ENCODE results near the gene CFAP99.

CFAP99 gene

DNA sequence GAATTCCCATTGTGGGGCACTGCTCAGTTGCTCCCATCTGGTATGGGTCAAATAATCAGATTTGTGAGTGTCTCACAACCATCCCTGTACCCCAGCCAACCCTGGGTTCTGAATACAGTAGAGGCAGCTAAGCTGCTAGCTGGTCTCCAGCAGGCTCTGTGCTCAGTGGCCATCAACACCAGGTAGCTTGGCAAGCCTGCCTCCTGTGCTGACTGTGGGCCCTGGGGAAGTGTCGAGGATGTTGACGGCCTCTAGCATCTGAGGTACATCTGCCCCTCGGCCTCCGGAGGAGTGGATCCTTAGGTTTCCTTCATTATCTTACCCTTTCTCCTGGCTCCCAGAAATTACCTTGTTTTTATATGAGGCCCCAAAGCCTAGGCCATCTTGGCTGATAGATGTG is 63.4 kb downstream of the CFAP99 start:
- H3K4me1 ChIP-seq = peaks cover 0 to 84% (median 40%) of the 10 kb centered on the region in 4 donors
- H3K36me3 ChIP-seq = no peaks in the 10 kb centered on the region
- H3K9me3 ChIP-seq = no peaks in the 10 kb centered on the region
- no peaks in the 10 kb centered on the region for H3K27me3 ChIP-seq
- TF ChIP-seq, protein P1, sequence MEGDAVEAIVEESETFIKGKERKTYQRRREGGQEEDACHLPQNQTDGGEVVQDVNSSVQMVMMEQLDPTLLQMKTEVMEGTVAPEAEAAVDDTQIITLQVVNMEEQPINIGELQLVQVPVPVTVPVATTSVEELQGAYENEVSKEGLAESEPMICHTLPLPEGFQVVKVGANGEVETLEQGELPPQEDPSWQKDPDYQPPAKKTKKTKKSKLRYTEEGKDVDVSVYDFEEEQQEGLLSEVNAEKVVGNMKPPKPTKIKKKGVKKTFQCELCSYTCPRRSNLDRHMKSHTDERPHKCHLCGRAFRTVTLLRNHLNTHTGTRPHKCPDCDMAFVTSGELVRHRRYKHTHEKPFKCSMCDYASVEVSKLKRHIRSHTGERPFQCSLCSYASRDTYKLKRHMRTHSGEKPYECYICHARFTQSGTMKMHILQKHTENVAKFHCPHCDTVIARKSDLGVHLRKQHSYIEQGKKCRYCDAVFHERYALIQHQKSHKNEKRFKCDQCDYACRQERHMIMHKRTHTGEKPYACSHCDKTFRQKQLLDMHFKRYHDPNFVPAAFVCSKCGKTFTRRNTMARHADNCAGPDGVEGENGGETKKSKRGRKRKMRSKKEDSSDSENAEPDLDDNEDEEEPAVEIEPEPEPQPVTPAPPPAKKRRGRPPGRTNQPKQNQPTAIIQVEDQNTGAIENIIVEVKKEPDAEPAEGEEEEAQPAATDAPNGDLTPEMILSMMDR (IDR thresholded peaks at IDR 0.05) = no peak
- H3K4me3 ChIP-seq = no peak overlapping the region
- DNase-seq = no peak
- intact Hi-C loops (cut with DNase I; ENCODE audit: low total_unique reads) = no loop called here
- peak overlapping the region in 1 of 2 donors; percentile 22 for H3K27ac ChIP-seq

DNA sequence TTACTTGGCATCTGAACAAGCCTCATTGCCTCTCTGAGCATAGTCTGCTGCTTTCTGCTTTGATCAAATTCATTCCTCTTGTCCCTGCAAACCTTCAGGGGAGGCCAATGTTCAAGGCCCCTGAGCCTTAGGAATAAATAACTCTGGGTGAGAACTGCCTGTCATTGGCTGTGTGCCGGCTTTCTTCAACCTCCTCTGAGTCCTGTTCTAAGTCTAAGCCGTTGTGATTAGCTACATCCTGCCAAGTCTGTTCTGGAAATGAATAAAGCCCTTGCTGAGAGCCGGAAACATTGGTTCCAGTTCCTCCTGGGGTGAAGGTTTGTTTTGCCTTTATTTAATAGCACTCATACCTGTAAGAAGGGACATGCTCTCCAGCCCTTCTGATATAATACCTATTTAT is 63.9 kb downstream of the CFAP99 start:
- Histone ChIP-seq H3K4me3 (no peak overlapping the region), H3K27ac (peak overlapping the region in 1 of 2 donors; percentile 22), H3K27me3 (no peaks in the 10 kb centered on the region), H3K4me1 (peaks cover 0 to 82% (median 38%) of the 10 kb centered on the region in 4 donors), H3K36me3 (no peaks in the 10 kb centered on the region), H3K9me3 (no peaks in the 10 kb centered on the region)
- intact Hi-C loops (cut with DNase I; ENCODE audit: low total_unique reads) = no loop called here
- DNase-seq = no peak
- TF ChIP-seq, protein P1 (IDR thresholded peaks at IDR 0.05) = no peak

DNA sequence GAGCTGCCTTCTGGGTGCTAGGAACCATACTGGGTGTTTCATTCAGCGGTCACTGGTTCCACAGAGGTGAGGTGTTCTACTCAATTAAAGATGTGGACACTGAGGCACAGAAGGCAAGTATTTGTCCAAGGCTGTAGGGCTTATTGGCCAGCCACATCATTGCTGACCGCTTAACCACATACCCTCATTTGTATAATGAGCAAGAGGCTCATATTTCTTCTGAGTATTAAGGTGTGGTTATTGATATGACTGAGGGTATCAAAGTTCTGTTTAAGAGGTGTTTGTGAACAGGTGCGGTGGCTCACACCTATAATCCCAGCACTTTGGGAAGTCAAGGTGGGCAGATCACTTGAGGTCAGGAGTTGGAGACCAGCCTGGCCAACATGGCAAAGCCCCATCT is 64.5 kb downstream of the CFAP99 start:
- Histone ChIP-seq H3K9me3 (no peaks in the 10 kb centered on the region), H3K27ac (no peak overlapping the region), H3K27me3 (no peaks in the 10 kb centered on the region), H3K4me3 (no peak overlapping the region), H3K36me3 (no peaks in the 10 kb centered on the region), H3K4me1 (peaks cover 0 to 79% (median 38%) of the 10 kb centered on the region in 4 donors)
- TF ChIP-seq, protein P1 (IDR thresholded peaks at IDR 0.05) = no peak
- intact Hi-C loops (cut with DNase I; ENCODE audit: low total_unique reads) = no loop called here
- DNase-seq = no peak

DNA sequence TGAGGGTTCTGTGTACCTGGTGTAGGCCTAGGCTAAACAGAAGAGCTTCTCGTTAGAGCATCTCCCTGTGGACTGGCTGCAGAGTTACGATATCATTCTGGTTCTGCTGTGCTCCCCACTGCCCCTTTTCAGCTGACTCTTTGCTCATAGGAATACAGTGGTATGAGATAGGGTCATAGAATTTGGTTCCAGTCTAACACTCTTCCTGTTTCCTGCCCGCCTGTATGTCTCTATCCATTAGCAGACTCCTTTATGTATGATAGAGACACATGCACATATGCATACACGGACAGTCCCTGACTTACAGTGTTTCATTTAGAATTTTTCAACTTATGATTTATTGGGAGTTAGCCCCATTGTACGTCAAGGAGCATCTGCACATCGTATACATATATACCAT is 65.4 kb downstream of the CFAP99 start:
- DNase-seq = no peak
- no peaks in the 10 kb centered on the region for H3K9me3 ChIP-seq
- H3K27ac ChIP-seq = no peak overlapping the region
- peaks cover 0 to 4% (median 3%) of the 10 kb centered on the region in 3 donors for H3K36me3 ChIP-seq
- TF ChIP-seq, protein P1 (IDR thresholded peaks at IDR 0.05) = no peak
- intact Hi-C loops (cut with DNase I; ENCODE audit: low total_unique reads) = no loop called here
- H3K27me3 ChIP-seq = no peaks in the 10 kb centered on the region
- H3K4me1 ChIP-seq = peaks cover 0 to 70% (median 39%) of the 10 kb centered on the region in 4 donors
- H3K4me3 ChIP-seq = no peak overlapping the region

DNA sequence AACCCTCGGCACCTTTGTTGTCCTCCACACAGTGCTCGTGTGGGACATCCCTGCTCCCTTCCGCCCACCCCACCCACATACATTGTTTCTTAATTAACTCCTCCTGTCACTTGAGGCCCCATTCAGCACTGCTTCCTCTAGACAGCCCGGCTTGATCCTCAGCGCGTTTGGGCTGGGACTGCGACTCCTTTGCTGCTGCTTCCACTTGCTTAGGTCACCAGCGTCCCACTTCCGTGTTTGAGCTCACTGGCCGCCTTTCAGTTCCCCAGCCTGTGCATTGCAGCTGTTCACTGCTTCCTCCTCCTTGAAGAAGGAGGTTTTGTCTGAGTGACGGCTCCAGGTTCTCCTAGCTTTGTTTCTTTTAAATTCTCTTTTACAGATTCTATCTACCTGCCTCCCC is 66.2 kb downstream of the CFAP99 start:
- Histone ChIP-seq H3K36me3 (peaks cover 0 to 8% (median 7%) of the 10 kb centered on the region in 3 donors), H3K9me3 (no peaks in the 10 kb centered on the region), H3K27ac (no peak overlapping the region), H3K4me3 (no peak overlapping the region), H3K4me1 (peaks cover 0 to 73% (median 40%) of the 10 kb centered on the region in 4 donors), H3K27me3 (no peaks in the 10 kb centered on the region)
- intact Hi-C loops (cut with DNase I; ENCODE audit: low total_unique reads) = no loop called here
- TF ChIP-seq, protein P1 (IDR thresholded peaks at IDR 0.05) = no peak
- DNase-seq = peak; percentile 81 to 83

DNA sequence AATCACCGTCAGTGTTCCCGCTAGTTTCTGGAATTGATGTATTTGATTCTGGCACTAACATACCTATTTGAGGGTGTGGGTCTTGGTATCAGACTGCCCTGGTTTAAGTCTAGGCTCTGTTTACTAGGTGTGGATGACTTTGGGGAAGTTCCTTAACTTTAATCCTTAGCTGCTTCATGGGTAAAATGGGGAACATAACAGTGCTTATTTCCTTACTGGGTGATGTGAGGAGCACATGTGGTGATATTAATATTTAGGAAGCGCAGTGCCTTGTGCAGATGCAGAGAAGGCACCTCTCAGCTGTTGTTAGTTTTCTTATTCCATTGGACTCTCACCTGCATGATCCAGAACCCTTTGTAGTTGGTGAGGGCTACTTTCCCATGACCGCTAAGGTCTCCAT is 67.2 kb downstream of the CFAP99 start:
- H3K4me1 ChIP-seq = peaks cover 0 to 63% (median 36%) of the 10 kb centered on the region in 4 donors
- intact Hi-C loops (cut with DNase I; ENCODE audit: low total_unique reads) = no loop called here
- no peak overlapping the region for H3K27ac ChIP-seq
- TF ChIP-seq, protein P1 (IDR thresholded peaks at IDR 0.05) = no peak
- no peak overlapping the region for H3K4me3 ChIP-seq
- no peak for DNase-seq
- H3K27me3 ChIP-seq = no peaks in the 10 kb centered on the region
- no peaks in the 10 kb centered on the region for H3K9me3 ChIP-seq
- H3K36me3 ChIP-seq = peaks cover 6 to 14% (median 13%) of the 10 kb centered on the region in 3 donors
